IPS-18a (cell line): ENCODE measurements around the gene KCNA10.

Source experiments
- H3K27ac ChIP-seq: one replicate; pipeline ENCODE4 v1.5.1; 2013; ENCODE audit warnings: low read length
- H3K27me3 ChIP-seq: one replicate; pipeline ENCODE4 v1.6.1; 2013; ENCODE audit warnings: mild to moderate bottlenecking, low read length; ENCODE audit not compliant: control insufficient read depth, insufficient read depth
- H3K36me3 ChIP-seq: one replicate; pipeline ENCODE4 v1.6.1; 2013; ENCODE audit warnings: low read depth, low read length; ENCODE audit not compliant: control insufficient read depth
- H3K4me1 ChIP-seq: one replicate; pipeline ENCODE4 v1.6.1; 2013; ENCODE audit warnings: low read depth, low read length; ENCODE audit not compliant: control insufficient read depth
- H3K4me3 ChIP-seq: one replicate; pipeline ENCODE4 v1.5.1; 2013; ENCODE audit warnings: low read length
- H3K9ac ChIP-seq: one replicate; pipeline ENCODE4 v1.6.1; 2013; ENCODE audit warnings: mild to moderate bottlenecking, low read length, moderate library complexity
- H3K9me3 ChIP-seq: one replicate; pipeline ENCODE4 v1.6.1; 2013; ENCODE audit warnings: low read depth, low read length; ENCODE audit not compliant: control insufficient read depth

KCNA10 gene

DNA sequence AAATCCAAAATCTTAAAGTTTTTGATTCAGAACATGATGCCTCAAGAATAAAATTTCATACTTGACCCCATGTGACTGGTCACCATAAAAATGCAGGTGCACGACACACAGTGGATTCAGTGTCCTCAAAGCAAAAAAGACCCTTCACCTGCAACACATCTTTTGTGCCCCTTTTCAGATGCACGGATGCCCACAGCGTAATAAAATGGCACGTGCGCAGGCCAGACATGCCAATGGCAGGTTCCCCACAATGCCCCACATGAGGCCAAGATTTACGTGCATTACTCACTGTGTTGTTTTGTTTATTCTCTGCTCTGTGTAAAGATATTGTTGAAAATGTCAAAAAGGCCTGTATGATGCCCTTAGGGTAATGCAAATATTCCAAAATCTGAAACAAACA lies 9.3 kb downstream of the KCNA10 start:
- Histone ChIP-seq H3K4me3 (no peak overlapping the region), H3K4me1 (peaks cover 3% of the 10 kb centered on the region), H3K27ac (no peak overlapping the region), H3K27me3 (no peaks in the 10 kb centered on the region), H3K9me3 (no peaks in the 10 kb centered on the region), H3K36me3 (no peaks in the 10 kb centered on the region), H3K9ac (no peak overlapping the region)

- peaks cover 3% of the 10 kb centered on the region for H3K4me1 ChIP-seq
- no peaks in the 10 kb centered on the region for H3K36me3 ChIP-seq
- no peak overlapping the region for H3K27ac ChIP-seq
- H3K9me3 ChIP-seq: no peaks in the 10 kb centered on the region
- H3K9ac ChIP-seq: no peak overlapping the region
- H3K27me3 ChIP-seq: no peaks in the 10 kb centered on the region
- no peak overlapping the region for H3K4me3 ChIP-seq
Measured at GRCh38 chr1:110508028-110508940, 10.7 kb downstream of the KCNA10 start.

- H3K36me3 ChIP-seq: no peaks in the 10 kb centered on the region
- H3K4me3 ChIP-seq: no peak overlapping the region
- no peaks in the 10 kb centered on the region for H3K27me3 ChIP-seq
- no peak overlapping the region for H3K9ac ChIP-seq
- H3K4me1 ChIP-seq: peaks cover 3% of the 10 kb centered on the region
- no peaks in the 10 kb centered on the region for H3K9me3 ChIP-seq
- no peak overlapping the region for H3K27ac ChIP-seq
Measured at GRCh38 chr1:110506541-110506940, 12.4 kb downstream of the KCNA10 start.

DNA sequence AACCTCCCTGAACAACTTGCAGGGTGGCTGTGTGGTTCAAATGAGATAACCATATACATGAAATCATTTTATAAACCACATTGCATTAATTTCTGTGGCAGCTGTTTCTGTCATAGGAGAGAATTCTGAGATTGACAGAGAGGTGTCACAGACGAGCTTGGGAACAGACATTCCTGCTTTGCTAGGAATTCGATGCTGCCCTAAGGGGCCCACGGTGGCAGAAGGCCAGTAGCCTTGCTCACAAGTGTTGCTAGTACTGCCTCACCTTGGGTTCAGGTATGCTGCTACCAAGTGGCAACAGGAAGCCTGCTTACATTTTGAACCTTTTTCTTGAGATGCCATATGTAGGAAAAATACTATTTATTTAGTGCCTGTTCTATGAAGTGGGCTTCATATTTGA lies 13.4 kb downstream of the KCNA10 start:
- H3K27me3 ChIP-seq: no peaks in the 10 kb centered on the region
- H3K4me3 ChIP-seq: no peak overlapping the region
- peaks cover 3% of the 10 kb centered on the region for H3K4me1 ChIP-seq
- no peaks in the 10 kb centered on the region for H3K9me3 ChIP-seq
- no peak overlapping the region for H3K9ac ChIP-seq
- no peak overlapping the region for H3K27ac ChIP-seq
- H3K36me3 ChIP-seq: no peaks in the 10 kb centered on the region

DNA sequence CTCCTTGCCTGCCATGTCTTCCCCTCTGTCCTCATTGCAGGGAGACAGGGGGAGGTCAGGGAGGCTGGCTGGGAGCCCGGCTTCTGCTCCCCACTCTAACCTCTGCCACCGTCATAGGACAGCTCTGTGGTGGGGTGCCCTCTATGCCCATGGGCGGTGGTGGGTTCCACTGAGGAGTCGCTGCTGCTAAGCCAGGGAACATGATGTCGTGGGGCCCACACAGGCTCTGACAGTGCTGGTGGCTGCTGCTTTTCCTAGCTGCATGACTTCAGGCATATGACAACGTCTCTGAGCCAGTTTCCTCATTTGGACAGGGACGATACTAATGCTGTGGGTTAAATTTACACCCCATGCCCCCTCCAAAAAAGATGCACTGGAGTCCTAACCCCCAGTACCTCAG lies 14.7 kb downstream of the KCNA10 start:
- Histone ChIP-seq H3K4me3 (no peak overlapping the region), H3K36me3 (no peaks in the 10 kb centered on the region), H3K27ac (no peak overlapping the region), H3K9me3 (no peaks in the 10 kb centered on the region), H3K9ac (no peak overlapping the region), H3K27me3 (no peaks in the 10 kb centered on the region), H3K4me1 (peaks cover 3% of the 10 kb centered on the region)

DNA sequence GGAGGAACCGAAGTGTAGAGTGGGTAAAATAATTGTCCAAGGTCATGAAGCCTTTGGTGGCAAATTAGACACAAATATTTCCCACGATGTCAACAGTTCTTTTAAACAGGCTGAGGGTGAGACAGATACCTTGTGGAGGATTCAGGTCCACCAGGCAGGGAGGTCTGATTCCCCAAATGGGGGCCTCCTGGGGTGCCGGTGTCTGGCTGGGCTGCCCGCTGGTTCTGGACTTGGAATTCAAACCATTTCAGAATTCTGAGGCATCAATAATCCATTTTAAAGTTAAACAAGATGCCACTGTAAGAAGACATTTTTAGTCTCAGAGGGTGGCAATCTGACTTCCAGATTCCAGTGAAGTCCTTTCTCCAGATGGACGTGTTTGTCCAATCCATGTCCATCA lies 15.5 kb downstream of the KCNA10 start:
- H3K36me3 ChIP-seq: no peaks in the 10 kb centered on the region
- H3K9ac ChIP-seq: no peak overlapping the region
- no peaks in the 10 kb centered on the region for H3K9me3 ChIP-seq
- no peak overlapping the region for H3K4me3 ChIP-seq
- no peaks in the 10 kb centered on the region for H3K27me3 ChIP-seq
- no peak overlapping the region for H3K27ac ChIP-seq
- peaks cover 3% of the 10 kb centered on the region for H3K4me1 ChIP-seq

- H3K9me3 ChIP-seq: no peaks in the 10 kb centered on the region
- no peak overlapping the region for H3K27ac ChIP-seq
- H3K9ac ChIP-seq: no peak overlapping the region
- no peaks in the 10 kb centered on the region for H3K4me1 ChIP-seq
- no peaks in the 10 kb centered on the region for H3K27me3 ChIP-seq
- no peak overlapping the region for H3K4me3 ChIP-seq
- no peaks in the 10 kb centered on the region for H3K36me3 ChIP-seq
Measured at GRCh38 chr1:110502402-110503151, 16.4 kb downstream of the KCNA10 start.

DNA sequence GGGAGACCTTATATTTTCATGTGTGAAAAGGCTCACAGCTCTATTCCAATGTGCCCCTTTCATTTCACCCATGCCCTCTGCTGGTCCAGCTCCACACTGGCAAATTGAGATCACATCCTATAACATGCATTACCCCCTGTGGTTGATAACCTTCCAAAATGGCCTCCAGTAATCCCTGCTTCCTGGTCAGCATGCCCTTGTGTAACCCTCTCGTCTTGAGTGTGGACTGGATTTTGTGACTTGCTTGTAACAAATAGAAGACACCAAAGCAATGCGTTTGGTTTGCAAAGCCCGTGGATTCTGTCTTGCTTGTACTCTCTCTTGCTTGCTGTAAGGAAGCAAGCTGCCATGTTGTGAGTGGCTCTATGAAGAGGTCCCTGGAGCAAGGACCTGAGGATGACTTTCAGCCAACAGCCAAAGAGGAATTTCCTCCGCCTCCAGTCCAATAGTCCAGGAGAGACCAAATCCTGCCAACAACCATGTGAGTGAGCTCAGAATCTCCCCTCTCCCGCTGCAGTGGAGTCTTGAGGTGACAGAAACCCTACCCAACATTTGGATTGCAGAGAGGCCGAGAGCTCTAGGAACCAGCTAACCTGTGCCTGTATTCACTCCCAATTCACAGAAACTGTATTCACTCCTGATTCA lies 17.4 kb downstream of the KCNA10 start:
- Histone ChIP-seq H3K36me3 (no peaks in the 10 kb centered on the region), H3K9me3 (no peaks in the 10 kb centered on the region)

GRCh38 chr1:110498270-110498669 lies 20.7 kb downstream of the KCNA10 start:
- Histone ChIP-seq H3K36me3 (no peaks in the 10 kb centered on the region), H3K9me3 (no peaks in the 10 kb centered on the region), H3K27me3 (no peaks in the 10 kb centered on the region), H3K4me1 (peaks cover 16% of the 10 kb centered on the region), H3K27ac (no peak overlapping the region), H3K4me3 (no peak overlapping the region), H3K9ac (no peak overlapping the region)

More for the DNA sequence above, 17.4 kb downstream of the KCNA10 start:
- no peak overlapping the region for H3K4me3 ChIP-seq
- H3K9ac ChIP-seq: no peak overlapping the region
- no peak overlapping the region for H3K27ac ChIP-seq
- no peaks in the 10 kb centered on the region for H3K4me1 ChIP-seq
- H3K27me3 ChIP-seq: no peaks in the 10 kb centered on the region

- Histone ChIP-seq H3K4me1 (peaks cover 16% of the 10 kb centered on the region), H3K4me3 (no peak overlapping the region), H3K36me3 (no peaks in the 10 kb centered on the region), H3K9me3 (no peaks in the 10 kb centered on the region), H3K27me3 (no peaks in the 10 kb centered on the region), H3K27ac (no peak overlapping the region), H3K9ac (no peak overlapping the region)
Measured at GRCh38 chr1:110495926-110496600, 22.9 kb downstream of the KCNA10 start.
